Measurements from ENCODE around the gene TP53AIP1.

Gene TP53AIP1

DNA sequence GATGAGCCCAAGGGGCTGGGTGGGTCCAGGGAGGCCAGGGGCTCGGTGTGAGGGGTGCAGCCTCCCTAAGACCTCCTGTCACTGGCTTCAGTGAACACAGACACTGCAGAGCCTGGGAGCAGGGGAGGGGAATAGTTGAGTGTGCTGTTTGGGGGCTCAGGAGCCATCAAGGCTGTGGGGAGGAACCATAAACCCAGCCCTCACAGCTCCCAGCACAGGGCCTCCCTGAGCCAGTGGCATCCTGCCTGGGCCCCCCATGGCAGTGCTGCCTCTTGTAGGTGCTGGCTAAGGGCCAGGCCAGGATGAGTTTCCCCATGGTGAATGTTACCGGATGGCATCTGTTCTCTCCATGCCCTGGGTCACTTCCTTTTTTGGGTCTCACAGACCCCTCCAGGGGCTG lies 26.0 kb downstream of the TP53AIP1 start:
- Histone ChIP-seq H3K27ac (no peak overlapping the region), H3K36me3 (no peaks in the 10 kb centered on the region), H3K4me1 (ENCODE audit: control insufficient read depth in 1 of 2, insufficient read depth in 1 of 2, low read depth in 1 of 2, low read length in 1 of 2) (no peaks in the 10 kb centered on the region), H3K27me3 (no peaks in the 10 kb centered on the region), H3K4me3 (ENCODE audit: low read depth in 1 of 2, low read length in 1 of 2) (no peak overlapping the region), H3K9me3 (no peaks in the 10 kb centered on the region)
- TF ChIP-seq CTCF (IDR thresholded peaks at IDR 0.05) = no peak

DNA sequence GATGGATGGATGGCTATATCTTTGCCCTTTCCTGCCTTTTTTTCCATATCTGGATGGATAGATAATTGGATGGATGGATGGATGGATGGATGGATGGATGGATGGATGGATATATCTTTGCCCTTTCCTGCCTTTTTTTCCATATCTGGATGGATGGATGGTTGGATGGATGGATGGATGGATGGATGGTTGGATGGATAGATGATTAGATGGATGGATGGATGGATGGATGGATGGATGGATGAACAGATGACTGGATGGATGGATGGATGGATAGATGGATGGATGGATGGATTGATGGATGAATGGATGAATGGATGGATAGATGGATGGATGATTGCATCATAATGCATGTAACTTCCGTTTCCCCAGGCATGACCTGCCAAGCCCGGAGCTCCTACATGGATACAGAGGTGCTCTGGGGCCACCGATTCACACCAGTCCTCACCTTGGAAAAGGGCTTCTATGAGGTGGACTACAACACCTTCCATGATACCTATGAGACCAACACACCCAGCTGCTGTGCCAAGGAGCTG lies 26.6 kb downstream of the TP53AIP1 start:
- no peaks in the 10 kb centered on the region for H3K4me1 ChIP-seq (ENCODE audit: control insufficient read depth in 1 of 2, insufficient read depth in 1 of 2, low read depth in 1 of 2, low read length in 1 of 2)
- no peak overlapping the region for H3K4me3 ChIP-seq (ENCODE audit: low read depth in 1 of 2, low read length in 1 of 2)
- no peak overlapping the region for H3K27ac ChIP-seq
- H3K36me3 ChIP-seq = no peaks in the 10 kb centered on the region
- H3K27me3 ChIP-seq = no peaks in the 10 kb centered on the region
- H3K9me3 ChIP-seq = no peaks in the 10 kb centered on the region
- TF ChIP-seq CTCF (IDR thresholded peaks at IDR 0.05) = no peak

- Histone ChIP-seq H3K27me3 (no peaks in the 10 kb centered on the region), H3K4me3 (ENCODE audit: low read depth in 1 of 2, low read length in 1 of 2) (no peak overlapping the region), H3K36me3 (no peaks in the 10 kb centered on the region), H3K9me3 (no peaks in the 10 kb centered on the region), H3K27ac (no peak overlapping the region), H3K4me1 (ENCODE audit: control insufficient read depth in 1 of 2, insufficient read depth in 1 of 2, low read depth in 1 of 2, low read length in 1 of 2) (no peaks in the 10 kb centered on the region)
- TF ChIP-seq CTCF (IDR thresholded peaks at IDR 0.05) = no peak
Observed at GRCh38 chr11:128915149-128915521, 27.5 kb downstream of the TP53AIP1 start.

GRCh38 chr11:128914216-128915148 lies 28.2 kb downstream of the TP53AIP1 start:
- Histone ChIP-seq H3K27me3 (no peaks in the 10 kb centered on the region), H3K9me3 (no peaks in the 10 kb centered on the region), H3K4me3 (ENCODE audit: low read depth in 1 of 2, low read length in 1 of 2) (no peak overlapping the region), H3K36me3 (no peaks in the 10 kb centered on the region), H3K27ac (no peak overlapping the region), H3K4me1 (ENCODE audit: control insufficient read depth in 1 of 2, insufficient read depth in 1 of 2, low read depth in 1 of 2, low read length in 1 of 2) (no peaks in the 10 kb centered on the region)
- no peak for TF ChIP-seq CTCF (IDR thresholded peaks at IDR 0.05)

DNA sequence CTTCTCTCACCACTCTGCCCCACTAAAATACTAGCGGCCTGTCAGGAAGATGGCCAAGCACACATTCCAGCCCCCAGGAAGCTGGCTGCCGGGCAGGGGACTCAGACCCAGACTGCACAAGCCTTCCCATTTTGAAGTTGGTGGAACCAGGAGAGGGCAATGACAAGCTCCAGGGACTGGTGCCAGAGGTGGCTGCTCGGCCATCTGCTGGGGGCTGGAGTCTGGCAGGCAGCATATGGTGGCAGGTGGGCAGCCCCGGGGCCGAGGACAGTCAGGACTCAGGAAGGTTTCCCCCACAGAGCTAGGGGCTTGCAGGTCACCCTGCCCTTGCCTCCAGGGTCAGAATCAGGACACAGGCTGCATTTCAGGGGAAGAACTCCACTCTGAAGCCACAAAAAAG lies 28.9 kb downstream of the TP53AIP1 start:
- Histone ChIP-seq H3K9me3 (no peaks in the 10 kb centered on the region), H3K4me1 (ENCODE audit: control insufficient read depth in 1 of 2, insufficient read depth in 1 of 2, low read depth in 1 of 2, low read length in 1 of 2) (no peaks in the 10 kb centered on the region), H3K4me3 (ENCODE audit: low read depth in 1 of 2, low read length in 1 of 2) (no peak overlapping the region), H3K27me3 (peaks cover 5% of the 10 kb centered on the region), H3K27ac (no peak overlapping the region), H3K36me3 (no peaks in the 10 kb centered on the region)
- no peak for TF ChIP-seq CTCF (IDR thresholded peaks at IDR 0.05)

Data from neutrophil (primary cell).